ENCODE data around the gene CYB561D1. TPM values are rescaled to one million over a fixed set of nuclear protein-coding genes. Genes with fewer than 3 reads are reported as not detected.

CYB561D1 gene
- total and polyA plus RNA-seq, 5 donors = 2.8 to 6.6 (median 5.1) TPM

DNA sequence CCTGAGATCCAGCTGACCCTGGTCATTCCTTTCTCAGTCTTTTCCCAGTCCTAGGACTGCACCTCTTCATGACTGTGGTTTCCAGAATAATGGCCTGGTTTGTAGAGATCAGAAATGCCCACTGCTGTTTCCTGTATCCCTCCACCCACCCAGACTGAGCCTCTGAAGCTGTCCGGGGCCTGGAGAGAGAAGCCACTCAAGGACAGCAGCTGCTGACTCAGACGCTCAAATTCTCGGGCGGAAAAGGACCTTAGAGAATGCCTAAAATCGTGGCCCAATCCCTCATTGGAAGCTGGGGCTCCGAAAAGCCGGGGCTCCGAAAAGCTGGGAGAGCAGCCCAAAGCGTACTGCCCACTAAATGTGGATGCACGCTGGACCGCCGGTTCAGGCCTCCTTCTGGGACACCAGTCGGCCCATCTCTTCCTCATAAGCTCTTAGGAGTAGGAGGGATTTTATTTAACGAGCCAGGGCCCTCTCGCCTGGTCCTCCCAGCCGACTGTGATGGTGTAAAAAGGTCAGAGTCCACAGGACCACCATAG, 38.0 kb downstream of the CYB561D1 start:
- 52% methylated on average over 16 of the region's 16 CpGs for WGBS
- intact Hi-C loops (cut with DNase I) = loop anchor here (2.0 to 5.0 kb wide), 4 partner anchors 33 to 270 kb away; partner anchors contain the start of gene CYB561D1 (in 1 of the 4)
- H3K9me3 ChIP-seq (ENCODE audit: control insufficient read depth, low read length) = no peaks in the 10 kb centered on the region
- no peaks in the 10 kb centered on the region for H3K4me1 ChIP-seq (ENCODE audit: control insufficient read depth, insufficient read depth, low read length)
- no peak overlapping the region for H3K4me3 ChIP-seq (ENCODE audit: low read length)
- H3K27ac ChIP-seq (ENCODE audit: low read length) = no peak overlapping the region
- DNase-seq (no peak), ATAC-seq (no peak)
- no peaks in the 10 kb centered on the region for H3K27me3 ChIP-seq (ENCODE audit: control insufficient read depth, insufficient read depth)

DNA sequence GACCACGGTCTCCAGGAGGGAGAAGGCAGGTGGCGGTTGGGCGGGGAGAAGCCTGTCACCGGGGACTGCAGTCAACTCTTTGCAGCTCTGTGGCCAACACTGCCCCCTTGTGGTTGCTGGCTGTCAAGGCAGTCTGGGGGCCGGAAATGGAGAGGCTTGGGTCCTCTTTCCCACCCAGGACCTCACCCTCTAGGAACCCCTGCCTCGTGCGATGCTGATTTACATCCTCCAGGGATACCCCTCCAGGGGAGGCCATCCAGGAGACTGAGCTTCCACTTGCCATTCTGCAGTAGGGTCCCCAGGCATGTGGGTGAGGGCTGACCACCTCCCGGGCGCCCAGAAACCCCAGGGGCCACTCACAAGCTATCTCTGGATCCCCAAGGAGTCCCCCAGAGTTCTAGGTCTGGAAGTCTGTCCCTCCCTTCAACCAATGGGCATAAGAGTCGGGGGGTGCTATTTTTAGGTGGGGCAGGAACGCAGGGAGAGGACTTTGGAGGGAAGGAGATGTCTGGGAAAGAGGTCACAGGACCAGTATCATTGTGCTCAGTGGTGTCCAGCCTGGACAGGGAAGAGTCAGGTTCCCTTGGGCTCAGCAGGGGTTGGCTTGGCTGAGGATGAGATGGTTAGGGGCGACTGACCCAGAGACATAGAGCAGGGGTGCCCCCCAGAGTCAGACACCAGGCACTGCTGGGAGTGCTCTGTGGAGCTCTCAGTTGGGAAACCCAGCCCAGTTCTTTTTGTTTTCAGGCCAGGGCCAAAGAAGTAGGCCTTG, 38.7 kb downstream of the CYB561D1 start:
- intact Hi-C loops (cut with DNase I) = loop anchor here (2.0 to 5.0 kb wide), 4 partner anchors 34 to 270 kb away; partner anchors contain the start of gene CYB561D1 (in 1 of the 4)
- Histone ChIP-seq H3K4me1 (ENCODE audit: control insufficient read depth, insufficient read depth, low read length) (no peaks in the 10 kb centered on the region), H3K27ac (ENCODE audit: low read length) (peak overlapping the region; percentile 34), H3K9me3 (ENCODE audit: control insufficient read depth, low read length) (no peaks in the 10 kb centered on the region), H3K27me3 (ENCODE audit: control insufficient read depth, insufficient read depth) (no peaks in the 10 kb centered on the region), H3K4me3 (ENCODE audit: low read length) (peak overlapping the region; percentile 4)
- DNase-seq (peak; percentile 78 to 94 (median 91)), ATAC-seq (peak; percentile 84 to 85)
- WGBS = 11% methylated on average over 12 of the region's 12 CpGs

- no peaks in the 10 kb centered on the region for H3K4me1 ChIP-seq (ENCODE audit: control insufficient read depth, insufficient read depth, low read length)
- intact Hi-C loops (cut with DNase I) = loop anchor here in 2 of 4 donors (5.0 kb wide), 2 partner anchors 42 to 272 kb away; partner anchors contain the start of gene CYB561D1 (in 1 of the 2)
- H3K27ac ChIP-seq (ENCODE audit: low read length) = no peak overlapping the region
- 91% methylated on average over 1 of the region's 1 CpG for WGBS
- H3K9me3 ChIP-seq (ENCODE audit: control insufficient read depth, low read length) = no peaks in the 10 kb centered on the region
- no peaks in the 10 kb centered on the region for H3K27me3 ChIP-seq (ENCODE audit: control insufficient read depth, insufficient read depth)
- DNase-seq = no peak
- no peak for ATAC-seq
- H3K4me3 ChIP-seq (ENCODE audit: low read length) = no peak overlapping the region
These were observed 40.5 kb downstream of the CYB561D1 start for GRCh38 chr1:109534307-109534858.

GRCh38 chr1:109535481-109535880, 41.6 kb downstream of the CYB561D1 start:
- Histone ChIP-seq H3K27ac (ENCODE audit: low read length) (peak overlapping the region; percentile 73), H3K27me3 (ENCODE audit: control insufficient read depth, insufficient read depth) (no peaks in the 10 kb centered on the region), H3K4me3 (ENCODE audit: low read length) (no peak overlapping the region), H3K4me1 (ENCODE audit: control insufficient read depth, insufficient read depth, low read length) (no peaks in the 10 kb centered on the region), H3K9me3 (ENCODE audit: control insufficient read depth, low read length) (no peaks in the 10 kb centered on the region)
- intact Hi-C loops (cut with DNase I) = no loop called here
- DNase-seq (no peak), ATAC-seq (no peak)
- WGBS = 57% methylated on average over 4 of the region's 4 CpGs

- ATAC-seq (peak; percentile 56 to 68), DNase-seq (peak; percentile 23 to 81 (median 71))
- WGBS = 47% methylated on average over 5 of the region's 5 CpGs
- intact Hi-C loops (cut with DNase I) = no loop called here
- Histone ChIP-seq H3K27me3 (ENCODE audit: control insufficient read depth, insufficient read depth) (no peaks in the 10 kb centered on the region), H3K4me3 (ENCODE audit: low read length) (no peak overlapping the region), H3K4me1 (ENCODE audit: control insufficient read depth, insufficient read depth, low read length) (no peaks in the 10 kb centered on the region), H3K27ac (ENCODE audit: low read length) (peak overlapping the region; percentile 81), H3K9me3 (ENCODE audit: control insufficient read depth, low read length) (no peaks in the 10 kb centered on the region)
These were observed 42.1 kb downstream of the CYB561D1 start for GRCh38 chr1:109535971-109536491.

DNA sequence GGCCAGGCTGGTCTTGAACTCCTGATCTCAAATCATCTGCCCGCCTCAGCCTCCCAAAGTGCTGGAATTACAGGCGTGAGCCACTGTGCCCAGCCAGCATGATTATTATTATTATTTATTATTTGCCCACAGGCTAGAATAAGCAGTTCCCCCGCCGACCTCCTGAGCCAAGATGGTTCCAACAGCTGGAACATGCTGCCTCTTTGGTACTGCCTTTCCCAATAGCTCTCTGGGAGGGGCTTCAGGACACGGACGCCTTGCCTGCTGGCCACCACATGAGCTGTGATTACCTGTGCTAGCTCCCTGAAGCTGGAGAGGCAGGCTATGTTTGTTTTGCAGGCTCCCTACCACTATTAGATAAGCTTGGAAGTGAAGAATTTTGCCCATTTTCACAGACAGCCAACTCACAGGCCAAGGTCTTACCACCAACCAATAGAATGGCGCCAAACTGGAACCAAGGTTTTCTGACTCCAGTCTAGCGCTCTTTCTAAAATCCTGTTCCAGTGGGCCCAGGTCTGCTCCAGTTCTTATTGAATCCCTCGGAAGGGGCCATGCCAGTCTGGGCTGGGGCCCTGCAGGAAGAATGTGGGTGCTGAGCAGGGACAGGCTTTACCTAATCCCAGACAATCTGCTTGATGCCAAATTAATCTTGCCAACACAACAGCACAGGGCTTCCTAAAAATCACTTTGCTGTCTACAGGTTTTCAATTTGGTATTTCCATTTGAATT, 43.7 kb downstream of the CYB561D1 start:
- no peaks in the 10 kb centered on the region for H3K4me1 ChIP-seq (ENCODE audit: control insufficient read depth, insufficient read depth, low read length)
- no peak for DNase-seq
- no peak overlapping the region for H3K27ac ChIP-seq (ENCODE audit: low read length)
- H3K27me3 ChIP-seq (ENCODE audit: control insufficient read depth, insufficient read depth) = no peaks in the 10 kb centered on the region
- 85% methylated on average over 9 of the region's 9 CpGs for WGBS
- intact Hi-C loops (cut with DNase I) = no loop called here
- H3K9me3 ChIP-seq (ENCODE audit: control insufficient read depth, low read length) = no peaks in the 10 kb centered on the region
- no peak overlapping the region for H3K4me3 ChIP-seq (ENCODE audit: low read length)
- ATAC-seq = no peak

DNA sequence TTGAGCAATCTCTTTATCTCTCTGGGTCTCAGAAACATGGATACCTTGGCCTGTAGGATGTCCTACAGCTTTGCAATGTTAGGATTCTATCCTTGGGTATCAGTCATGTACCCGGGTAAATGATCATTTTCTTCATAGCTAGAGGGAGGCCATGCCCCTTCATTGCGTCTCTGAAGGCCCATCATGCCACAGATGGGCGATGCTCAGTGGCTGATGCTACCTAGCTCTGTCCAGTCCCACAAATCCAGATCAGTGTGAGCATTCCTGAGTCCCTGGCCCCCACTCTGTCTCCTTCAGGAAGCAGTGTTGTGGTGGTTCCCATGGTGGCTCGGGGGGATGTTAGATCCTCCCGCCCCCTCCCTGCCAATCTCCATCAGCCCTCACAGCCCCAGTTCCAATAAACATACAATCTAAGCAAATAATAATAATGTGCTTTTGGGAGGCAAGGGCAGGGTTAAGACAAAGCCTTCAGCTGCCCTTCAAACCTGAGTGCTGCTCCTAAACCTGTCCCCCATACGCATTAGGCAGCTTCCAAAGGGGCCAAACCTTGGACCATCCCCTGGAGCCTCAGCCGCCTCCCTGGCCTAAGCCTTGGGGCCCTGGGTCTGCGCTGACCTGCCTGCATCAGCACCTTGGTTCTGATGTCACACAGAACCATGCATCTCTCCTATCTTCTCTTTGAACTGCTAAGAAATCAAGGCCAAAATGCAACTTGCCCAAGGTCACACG, 45.1 kb downstream of the CYB561D1 start:
- Histone ChIP-seq H3K4me3 (ENCODE audit: low read length) (no peak overlapping the region), H3K27ac (ENCODE audit: low read length) (no peak overlapping the region), H3K27me3 (ENCODE audit: control insufficient read depth, insufficient read depth) (no peaks in the 10 kb centered on the region), H3K4me1 (ENCODE audit: control insufficient read depth, insufficient read depth, low read length) (no peaks in the 10 kb centered on the region), H3K9me3 (ENCODE audit: control insufficient read depth, low read length) (no peaks in the 10 kb centered on the region)
- no peak for ATAC-seq
- intact Hi-C loops (cut with DNase I) = no loop called here
- no peak for DNase-seq
- 87% methylated on average over 9 of the region's 9 CpGs for WGBS

GRCh38 chr1:109539676-109540075, 45.8 kb downstream of the CYB561D1 start, which contains the start of gene GPR61:
TSS of gene GPR61 (plus strand) at chr1:109539872. CDS start at chr1:109543023, 3,151 bp downstream.
- H3K27ac ChIP-seq (ENCODE audit: low read length) = no peak within 1 kb of the TSS
- H3K9me3 ChIP-seq (ENCODE audit: control insufficient read depth, low read length) = no peaks in the 10 kb centered on the region
- ATAC-seq (no peak), DNase-seq (no peak)
- WGBS = 40% methylated on average over 7 of the region's 7 CpGs
- H3K27me3 ChIP-seq (ENCODE audit: control insufficient read depth, insufficient read depth) = no peaks in the 10 kb centered on the region
- intact Hi-C loops (cut with DNase I) = loop anchor here in 2 of 4 donors (10.0 kb wide), 2 partner anchors 235 to 445 kb away; partner anchors contain the start of gene AHCYL1 (in 1 of the 2)
- no peaks in the 10 kb centered on the region for H3K4me1 ChIP-seq (ENCODE audit: control insufficient read depth, insufficient read depth, low read length)
- no peak within 1 kb of the TSS for H3K4me3 ChIP-seq (ENCODE audit: low read length)

DNA sequence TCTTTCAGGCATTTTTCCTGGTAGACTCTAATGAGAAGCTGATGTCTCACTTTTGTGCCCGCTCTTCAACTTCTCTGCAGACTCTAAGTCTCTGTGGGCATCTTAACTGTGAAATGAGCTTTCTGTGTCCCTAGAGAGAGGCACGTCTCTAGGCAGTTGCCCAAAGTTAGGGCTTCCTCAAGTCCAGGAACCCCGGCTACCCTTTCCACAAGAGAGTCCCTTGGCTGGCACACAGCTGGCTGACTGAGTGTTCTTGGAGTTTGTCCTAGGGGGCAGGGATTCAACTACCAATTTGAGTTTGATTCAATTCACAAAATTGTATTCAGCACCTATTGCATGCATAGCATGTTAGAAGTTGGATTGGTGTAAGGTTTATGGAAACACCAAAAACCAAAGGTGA, 47.2 kb downstream of the CYB561D1 start:
- no peaks in the 10 kb centered on the region for H3K27me3 ChIP-seq (ENCODE audit: control insufficient read depth, insufficient read depth)
- no peak overlapping the region for H3K27ac ChIP-seq (ENCODE audit: low read length)
- no peaks in the 10 kb centered on the region for H3K9me3 ChIP-seq (ENCODE audit: control insufficient read depth, low read length)
- intact Hi-C loops (cut with DNase I) = loop anchor here in 2 of 4 donors (10.0 kb wide), 2 partner anchors 234 to 444 kb away; partner anchors contain the start of gene AHCYL1 (in 1 of the 2)
- ATAC-seq = no peak
- DNase-seq = no peak
- H3K4me3 ChIP-seq (ENCODE audit: low read length) = no peak overlapping the region
- no peaks in the 10 kb centered on the region for H3K4me1 ChIP-seq (ENCODE audit: control insufficient read depth, insufficient read depth, low read length)
- 69% methylated on average over 3 of the region's 3 CpGs for WGBS

DNA sequence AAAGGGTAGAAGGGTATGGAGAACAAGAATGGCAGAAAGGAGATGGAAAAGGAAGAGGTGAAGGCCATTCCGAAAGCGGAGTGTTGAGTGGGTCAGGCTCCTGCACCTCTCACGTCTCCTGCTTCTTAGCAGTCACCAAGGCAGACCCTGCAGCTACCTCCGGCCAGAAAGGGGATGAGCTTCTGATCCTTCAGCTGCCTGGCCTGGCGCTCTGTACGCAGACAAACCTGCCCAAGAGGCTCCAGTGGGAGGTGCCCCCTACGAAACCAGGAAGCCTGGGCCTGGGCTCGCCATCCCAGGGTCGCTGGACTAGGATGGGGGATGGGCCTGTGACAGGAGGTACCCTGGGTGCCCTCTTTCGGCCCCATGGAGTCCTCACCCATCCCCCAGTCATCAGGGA, 48.8 kb downstream of the CYB561D1 start:
- DNase-seq = no peak
- H3K27ac ChIP-seq (ENCODE audit: low read length) = no peak overlapping the region
- H3K9me3 ChIP-seq (ENCODE audit: control insufficient read depth, low read length) = no peaks in the 10 kb centered on the region
- ATAC-seq = no peak
- no peaks in the 10 kb centered on the region for H3K27me3 ChIP-seq (ENCODE audit: control insufficient read depth, insufficient read depth)
- H3K4me1 ChIP-seq (ENCODE audit: control insufficient read depth, insufficient read depth, low read length) = peaks cover 3% of the 10 kb centered on the region
- no peak overlapping the region for H3K4me3 ChIP-seq (ENCODE audit: low read length)
- intact Hi-C loops (cut with DNase I) = loop anchor here in 2 of 4 donors (10.0 kb wide), 2 partner anchors 232 to 442 kb away; partner anchors contain the start of gene AHCYL1 (in 1 of the 2)
- 86% methylated on average over 10 of the region's 10 CpGs for WGBS

Measured in right cardiac atrium (tissue), 5 donors.